Immature natural killer cell (primary cell): Measurements from ENCODE around the gene NARF. TPM values are rescaled to one million over a fixed set of nuclear protein-coding genes. Genes with fewer than 3 reads are reported as not detected.
"Not testable (repeated sequence)": the region's sequence is repeated elsewhere in the genome, so short reads cannot be mapped to it uniquely, and the experiment has no call there.

ENCODE experiments used
- DNase-seq, 3 donors: peaks; one replicate each; pipeline ENCODE4 v3.0.0; 2022; ENCODE audit warnings: mixed read lengths in 1 of 3
- H3K27ac Mint-ChIP-seq, 6 donors: one replicate each; pipeline ENCODE4 v1.8.0; 2020; ENCODE audit warnings: mixed read lengths in 6 of 6, mild to moderate bottlenecking in 5 of 6, inconsistent platforms in 4 of 6, moderate library complexity in 3 of 6
- H3K27me3 Mint-ChIP-seq, 3 donors: one replicate each; pipeline ENCODE4 v1.8.0; 2020 to 2021; ENCODE audit warnings: low read depth in 3 of 3, mild to moderate bottlenecking in 3 of 3, mixed read lengths in 3 of 3, moderate library complexity in 3 of 3, inconsistent platforms in 1 of 3
- H3K36me3 Mint-ChIP-seq, 3 donors: one replicate each; pipeline ENCODE4 v1.8.0; 2020; ENCODE audit warnings: mixed read lengths in 3 of 3, inconsistent platforms in 2 of 3, mild to moderate bottlenecking in 2 of 3
- H3K4me1 Mint-ChIP-seq, 2 donors: one replicate each; pipeline ENCODE4 v1.8.0; 2020; ENCODE audit warnings: inconsistent platforms in 2 of 2, mild to moderate bottlenecking in 2 of 2, mixed read lengths in 2 of 2, moderate library complexity in 1 of 2
- H3K4me3 Mint-ChIP-seq, 5 donors: one replicate each; pipeline ENCODE4 v1.8.0; 2020; ENCODE audit warnings: mild to moderate bottlenecking in 5 of 5, mixed read lengths in 5 of 5, inconsistent platforms in 3 of 5, moderate library complexity in 3 of 5
- H3K9me3 Mint-ChIP-seq, 6 donors: one replicate each; pipeline ENCODE4 v1.8.0; 2020; ENCODE audit warnings: mild to moderate bottlenecking in 6 of 6, mixed read lengths in 6 of 6, inconsistent platforms in 4 of 6, moderate library complexity in 3 of 6
- polyA plus RNA-seq, 3 donors: library from polyadenylated mRNA; unstranded; fragments of 300-500 nt; fragmentation: Illumina TruSeq; gene quantifications; one replicate each; pipeline ENCODE4 v1.2.3, GENCODE V29; 2021

Gene NARF
- polyA plus RNA-seq, 3 donors from 2014 or later = 149 to 192 (median 179) TPM

DNA sequence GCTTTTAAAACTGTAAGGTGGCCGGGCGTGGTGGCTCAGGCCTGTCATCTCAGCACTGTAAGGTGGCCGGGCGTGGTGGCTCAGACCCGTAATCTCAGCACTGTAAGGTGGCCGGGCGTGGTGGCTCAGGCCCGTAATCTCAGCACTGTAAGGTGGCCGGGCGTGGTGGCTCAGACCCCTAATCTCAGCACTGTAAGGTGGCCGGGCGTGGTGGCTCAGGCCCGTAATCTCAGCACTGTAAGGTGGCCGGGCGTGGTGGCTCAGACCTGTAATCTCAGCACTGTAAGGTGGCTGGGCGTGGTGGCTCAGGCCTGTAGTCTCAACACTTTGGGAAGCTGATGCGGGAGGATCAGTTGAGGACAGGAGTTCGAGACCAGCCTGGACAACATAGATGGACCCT, 80.5 kb downstream of the NARF start:
- H3K4me1 Mint-ChIP-seq = peaks cover 50 to 69% of the 10 kb centered on the region in 2 donors
- H3K27me3 Mint-ChIP-seq, H3K9me3 Mint-ChIP-seq, DNase-seq, H3K36me3 Mint-ChIP-seq, H3K4me3 Mint-ChIP-seq: not testable (repeated sequence)
- peak overlapping the region in 4 of 6 donors; percentile 28 to 58 (median 42) for H3K27ac Mint-ChIP-seq

Other genes starting within 250 kb of the NARF start
- gene CCDC57, start 245.9 kb upstream of the NARF start, polyA plus RNA-seq = 10 to 100 TPM; 27.7 to 65.8 (median 28.8) TPM
- 10 to 100 TPM in 1 of 3 donors, 1 to 10 TPM in 2; 5.8 to 12.2 (median 6.8) TPM for gene SLC16A3, start 229.7 kb upstream of the NARF start, polyA plus RNA-seq
- gene CSNK1D, start 185.0 kb upstream of the NARF start, polyA plus RNA-seq = 100 to 1,000 TPM in 1 of 3 donors, 10 to 100 TPM in 2; 48.9 to 130 (median 55.9) TPM
- 100 to 1,000 TPM; 278 to 589 (median 370) TPM for gene CD7, start 141.1 kb upstream of the NARF start, polyA plus RNA-seq
- gene SECTM1, start 125.0 kb upstream of the NARF start, polyA plus RNA-seq = 1 to 10 TPM in 2 of 3 donors, not detected in 1; 2.7 to 3.6 TPM
- not detected for gene TEX19, start 99.5 kb upstream of the NARF start, polyA plus RNA-seq
- not detected for gene UTS2R, start 87.0 kb upstream of the NARF start, polyA plus RNA-seq
- gene HEXD, start 40.4 kb upstream of the NARF start, polyA plus RNA-seq = 10 to 100 TPM; 12.7 to 18.8 (median 15.2) TPM
- gene OGFOD3, start 40.2 kb upstream of the NARF start, polyA plus RNA-seq = 10 to 100 TPM; 29.3 to 43.5 (median 39.8) TPM
- gene CYBC1, start 8.0 kb upstream of the NARF start, polyA plus RNA-seq = 100 to 1,000 TPM; 182 to 246 (median 243) TPM
- gene FOXK2, start 61.0 kb downstream of the NARF start, polyA plus RNA-seq = 1 to 10 TPM; 1.9 to 9.7 (median 2.9) TPM
- gene WDR45B, start 189.7 kb downstream of the NARF start, polyA plus RNA-seq = 10 to 100 TPM; 34.3 to 65.5 (median 48.9) TPM
- 1 to 10 TPM; 3.1 to 4.4 (median 3.9) TPM for gene RAB40B, start 240.0 kb downstream of the NARF start, polyA plus RNA-seq